ENCODE results near the gene COL5A1.

GRCh38 chr9:134618833-134619447 lies 22.7 kb upstream of the COL5A1 start:
- TF ChIP-seq, protein P1, sequence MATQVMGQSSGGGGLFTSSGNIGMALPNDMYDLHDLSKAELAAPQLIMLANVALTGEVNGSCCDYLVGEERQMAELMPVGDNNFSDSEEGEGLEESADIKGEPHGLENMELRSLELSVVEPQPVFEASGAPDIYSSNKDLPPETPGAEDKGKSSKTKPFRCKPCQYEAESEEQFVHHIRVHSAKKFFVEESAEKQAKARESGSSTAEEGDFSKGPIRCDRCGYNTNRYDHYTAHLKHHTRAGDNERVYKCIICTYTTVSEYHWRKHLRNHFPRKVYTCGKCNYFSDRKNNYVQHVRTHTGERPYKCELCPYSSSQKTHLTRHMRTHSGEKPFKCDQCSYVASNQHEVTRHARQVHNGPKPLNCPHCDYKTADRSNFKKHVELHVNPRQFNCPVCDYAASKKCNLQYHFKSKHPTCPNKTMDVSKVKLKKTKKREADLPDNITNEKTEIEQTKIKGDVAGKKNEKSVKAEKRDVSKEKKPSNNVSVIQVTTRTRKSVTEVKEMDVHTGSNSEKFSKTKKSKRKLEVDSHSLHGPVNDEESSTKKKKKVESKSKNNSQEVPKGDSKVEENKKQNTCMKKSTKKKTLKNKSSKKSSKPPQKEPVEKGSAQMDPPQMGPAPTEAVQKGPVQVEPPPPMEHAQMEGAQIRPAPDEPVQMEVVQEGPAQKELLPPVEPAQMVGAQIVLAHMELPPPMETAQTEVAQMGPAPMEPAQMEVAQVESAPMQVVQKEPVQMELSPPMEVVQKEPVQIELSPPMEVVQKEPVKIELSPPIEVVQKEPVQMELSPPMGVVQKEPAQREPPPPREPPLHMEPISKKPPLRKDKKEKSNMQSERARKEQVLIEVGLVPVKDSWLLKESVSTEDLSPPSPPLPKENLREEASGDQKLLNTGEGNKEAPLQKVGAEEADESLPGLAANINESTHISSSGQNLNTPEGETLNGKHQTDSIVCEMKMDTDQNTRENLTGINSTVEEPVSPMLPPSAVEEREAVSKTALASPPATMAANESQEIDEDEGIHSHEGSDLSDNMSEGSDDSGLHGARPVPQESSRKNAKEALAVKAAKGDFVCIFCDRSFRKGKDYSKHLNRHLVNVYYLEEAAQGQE (IDR thresholded peaks at IDR 0.05; ENCODE audit: insufficient read depth in 1 of 2, low read depth in 2 of 2, low read length in 2 of 2), result no peak
- no peak for TF ChIP-seq POLR2AphosphoS5 (IDR thresholded peaks at IDR 0.05; ENCODE audit: low read depth, low read length)

Measured in PFSK-1 (cell line).